CD14-positive monocyte (primary cell): ENCODE measurements around the gene LCE2A. TPM values are rescaled to one million over a fixed set of nuclear protein-coding genes. Genes with fewer than 3 reads are reported as not detected.
A peak's percentile ranks its signal among the peaks of the same experiment; 100 is the strongest.
"Not testable (repeated sequence)": the region's sequence is repeated elsewhere in the genome, so short reads cannot be mapped to it uniquely, and the experiment has no call there.

Source experiments
- DNase-seq, 3 donors: peaks; one replicate each; pipeline ENCODE4 v3.0.0-alpha.2; 2011 to 2022
- H2AFZ ChIP-seq: 2 replicates; pipeline ENCODE4 v1.6.0; 2012; ENCODE audit warnings: mild to moderate bottlenecking, low read depth, low read length, inconsistent platforms; ENCODE audit not compliant: insufficient read depth, poor library complexity, severe bottlenecking
- H3K27ac ChIP-seq, 2 donors: 1 replicate in 1 of 2; 2 replicates in 1 of 2; pipeline ENCODE4 v1.5.1; 2012 to 2013; ENCODE audit warnings: low read length in 2 of 2, control low read depth in 1 of 2, inconsistent platforms in 1 of 2, low read depth in 1 of 2, mild to moderate bottlenecking in 1 of 2
- H3K27me3 ChIP-seq, 2 donors: one replicate each; pipeline versions ENCODE4 v1.6.0 to v1.6.1; 2011 to 2013; ENCODE audit warnings: low read length in 2 of 2; ENCODE audit not compliant: control insufficient read depth in 2 of 2, insufficient read depth in 2 of 2
- H3K36me3 ChIP-seq, 2 donors: replicated peaks in 1 of 2; 1 replicate in 1 of 2; 2 replicates in 1 of 2; pipeline versions ENCODE4 v1.5.1 to v1.6.1; 2012 to 2013; ENCODE audit warnings: low read length in 2 of 2, control low read depth in 1 of 2, inconsistent platforms in 1 of 2, mild to moderate bottlenecking in 1 of 2; ENCODE audit not compliant: insufficient read depth in 2 of 2, control insufficient read depth in 1 of 2
- H3K4me1 ChIP-seq, 2 donors: 1 replicate in 1 of 2; 2 replicates in 1 of 2; pipeline versions ENCODE4 v1.5.1 to v1.6.1; 2012 to 2013; ENCODE audit warnings: low read length in 2 of 2, control low read depth in 1 of 2, inconsistent platforms in 1 of 2, mild to moderate bottlenecking in 1 of 2, moderate library complexity in 1 of 2; ENCODE audit not compliant: insufficient read depth in 2 of 2, control insufficient read depth in 1 of 2
- H3K4me2 ChIP-seq: replicated peaks from 2 replicates; pipeline ENCODE3; 2012; ENCODE audit warnings: low read length, moderate library complexity, mild to moderate bottlenecking; ENCODE audit not compliant: poor library complexity, severe bottlenecking; ENCODE audit errors: extremely low read depth
- H3K4me3 ChIP-seq, 3 experiments: fragments of 200-600 bp in 1 of 3; sonication (generic) in 1 of 3; replicated peaks in 1 of 3; 1 replicate in 2 of 3; 2 replicates in 1 of 3; pipeline ENCODE4 v1.5.1; 2011 to 2013; ENCODE audit warnings: low read length in 3 of 3, mild to moderate bottlenecking in 3 of 3, control low read depth in 2 of 3, low read depth in 2 of 3, inconsistent platforms in 1 of 3, moderate library complexity in 1 of 3
- H3K79me2 ChIP-seq: 2 replicates; pipeline ENCODE4 v1.6.0; 2012; ENCODE audit warnings: mild to moderate bottlenecking, control low read depth, inconsistent platforms, low read length, moderate library complexity; ENCODE audit not compliant: insufficient read depth
- H3K9ac ChIP-seq: 2 replicates; pipeline ENCODE4 v1.6.0; 2017; ENCODE audit warnings: low read length, mild to moderate bottlenecking; ENCODE audit not compliant: insufficient read depth, poor library complexity, severe bottlenecking
- H3K9me3 ChIP-seq, 2 donors: replicated peaks in 1 of 2; 1 replicate in 1 of 2; 2 replicates in 1 of 2; pipeline versions ENCODE4 v1.5.1 to v1.6.1; 2012 to 2013; ENCODE audit warnings: low read length in 2 of 2, control low read depth in 1 of 2; ENCODE audit not compliant: control insufficient read depth in 1 of 2, insufficient read depth in 1 of 2
- H4K20me1 ChIP-seq: 2 replicates; pipeline ENCODE4 v1.6.0; 2012; ENCODE audit warnings: mild to moderate bottlenecking, low read length, control low read depth, moderate library complexity; ENCODE audit not compliant: insufficient read depth
- H3K27ac Mint-ChIP-seq, 7 donors: one replicate each; pipeline ENCODE4 v1.8.0; 2020; ENCODE audit warnings: mild to moderate bottlenecking in 7 of 7, mixed read lengths in 7 of 7, moderate library complexity in 6 of 7, inconsistent platforms in 2 of 7
- H3K27me3 Mint-ChIP-seq, 3 donors: one replicate each; pipeline ENCODE4 v1.8.0; 2021 to 2022; ENCODE audit warnings: low read depth in 3 of 3, mild to moderate bottlenecking in 3 of 3, mixed read lengths in 3 of 3, moderate library complexity in 3 of 3, inconsistent platforms in 1 of 3
- H3K36me3 Mint-ChIP-seq, 2 donors: one replicate each; pipeline ENCODE4 v1.8.0; 2020; ENCODE audit warnings: mixed read lengths in 2 of 2, inconsistent platforms in 1 of 2, mild to moderate bottlenecking in 1 of 2
- H3K4me1 Mint-ChIP-seq: one replicate; pipeline ENCODE4 v1.8.0; 2020; ENCODE audit warnings: mild to moderate bottlenecking, mixed read lengths
- H3K4me3 Mint-ChIP-seq, 2 donors: one replicate each; pipeline ENCODE4 v1.8.0; 2020; ENCODE audit warnings: mild to moderate bottlenecking in 2 of 2, mixed read lengths in 2 of 2, moderate library complexity in 1 of 2
- H3K9me3 Mint-ChIP-seq, 7 donors: one replicate each; pipeline ENCODE4 v1.8.0; 2020 to 2022; ENCODE audit warnings: mixed read lengths in 7 of 7, mild to moderate bottlenecking in 6 of 7, moderate library complexity in 6 of 7, inconsistent platforms in 2 of 7
- WGBS: methylation state at CpG from one replicate; pipeline ENCODE4 v1.1.5; 2013; ENCODE audit warnings: missing lambda C conversion rate; ENCODE audit not compliant: insufficient coverage; 5-methylcytosine and 5-hydroxymethylcytosine counted together
- intact Hi-C, 2 donors: fragments of 100-400 bp; cut with micrococcal nuclease; formaldehyde crosslinking; loops; one replicate each; pipeline versions ENCODE4 v1.15.0 to v1.15.1; 2023
- polyA plus RNA-seq, 3 donors: library from polyadenylated mRNA; depleted of rRNA in 1 of 3; unstranded in 2 of 3; stranded (reverse) in 1 of 3; fragments of 300-500 nt in 2 of 3; fragments of >200 nt in 1 of 3; fragmentation: Illumina TruSeq in 2 of 3; gene quantifications; 1 replicate in 2 of 3; 2 replicates in 1 of 3; pipeline ENCODE4 v1.2.3, GENCODE V29; 2012 to 2021
- TF ChIP-seq, protein P1 (sequence below): fragments of 200-600 bp; IDR thresholded peaks from one replicate; pipeline ENCODE4 v1.8.0; 2022; ENCODE audit warnings: antibody characterized with exemption, mild to moderate bottlenecking

The LCE2A gene
- polyA plus RNA-seq, 3 donors = not detected

DNA sequence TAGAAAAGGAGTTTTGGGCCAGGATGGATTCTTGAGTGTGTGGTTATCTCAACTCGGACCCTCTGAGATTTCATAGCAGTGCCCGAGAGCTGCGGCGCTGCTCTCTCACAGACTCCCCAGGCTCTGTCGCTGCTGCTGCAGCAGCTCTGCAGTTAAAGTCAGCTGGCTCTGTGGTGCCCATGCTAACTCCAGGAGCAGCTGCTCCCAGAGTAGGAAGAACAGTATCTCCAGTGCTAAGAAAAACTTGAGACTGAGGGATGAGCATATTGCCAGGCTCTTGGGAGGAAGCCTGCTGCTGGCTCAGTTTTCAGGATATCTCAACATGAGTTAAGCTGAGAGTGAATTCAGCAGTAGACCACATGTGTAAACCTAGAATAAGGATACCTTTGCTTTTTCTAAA, 30.5 kb upstream of the LCE2A start:
- Histone ChIP-seq H3K9me3 (no peaks in the 10 kb centered on the region), H3K4me3 (no peak overlapping the region), H3K27ac (no peak overlapping the region), H3K9ac (no peak overlapping the region), H3K36me3 (no peaks in the 10 kb centered on the region), H3K4me1 (no peaks in the 10 kb centered on the region), H4K20me1 (no peaks in the 10 kb centered on the region), H3K79me2 (no peaks in the 10 kb centered on the region), H2AFZ (no peak overlapping the region), H3K27me3 (no peaks in the 10 kb centered on the region), H3K4me2 (no peak overlapping the region)
- Mint-ChIP-seq H3K27me3 (peaks cover 3 to 8% (median 6%) of the 10 kb centered on the region in 3 donors), H3K4me1 (no peaks in the 10 kb centered on the region), H3K4me3 (no peak overlapping the region), H3K36me3 (no peaks in the 10 kb centered on the region), H3K9me3 (peaks cover 0 to 3% (median 0%) of the 10 kb centered on the region in 7 donors), H3K27ac (no peak overlapping the region)
- intact Hi-C loops = no loop called here
- DNase-seq = no peak
- TF ChIP-seq, protein P1, sequence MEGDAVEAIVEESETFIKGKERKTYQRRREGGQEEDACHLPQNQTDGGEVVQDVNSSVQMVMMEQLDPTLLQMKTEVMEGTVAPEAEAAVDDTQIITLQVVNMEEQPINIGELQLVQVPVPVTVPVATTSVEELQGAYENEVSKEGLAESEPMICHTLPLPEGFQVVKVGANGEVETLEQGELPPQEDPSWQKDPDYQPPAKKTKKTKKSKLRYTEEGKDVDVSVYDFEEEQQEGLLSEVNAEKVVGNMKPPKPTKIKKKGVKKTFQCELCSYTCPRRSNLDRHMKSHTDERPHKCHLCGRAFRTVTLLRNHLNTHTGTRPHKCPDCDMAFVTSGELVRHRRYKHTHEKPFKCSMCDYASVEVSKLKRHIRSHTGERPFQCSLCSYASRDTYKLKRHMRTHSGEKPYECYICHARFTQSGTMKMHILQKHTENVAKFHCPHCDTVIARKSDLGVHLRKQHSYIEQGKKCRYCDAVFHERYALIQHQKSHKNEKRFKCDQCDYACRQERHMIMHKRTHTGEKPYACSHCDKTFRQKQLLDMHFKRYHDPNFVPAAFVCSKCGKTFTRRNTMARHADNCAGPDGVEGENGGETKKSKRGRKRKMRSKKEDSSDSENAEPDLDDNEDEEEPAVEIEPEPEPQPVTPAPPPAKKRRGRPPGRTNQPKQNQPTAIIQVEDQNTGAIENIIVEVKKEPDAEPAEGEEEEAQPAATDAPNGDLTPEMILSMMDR = no peak
- WGBS = 83% methylated on average over 5 of the region's 5 CpGs

DNA sequence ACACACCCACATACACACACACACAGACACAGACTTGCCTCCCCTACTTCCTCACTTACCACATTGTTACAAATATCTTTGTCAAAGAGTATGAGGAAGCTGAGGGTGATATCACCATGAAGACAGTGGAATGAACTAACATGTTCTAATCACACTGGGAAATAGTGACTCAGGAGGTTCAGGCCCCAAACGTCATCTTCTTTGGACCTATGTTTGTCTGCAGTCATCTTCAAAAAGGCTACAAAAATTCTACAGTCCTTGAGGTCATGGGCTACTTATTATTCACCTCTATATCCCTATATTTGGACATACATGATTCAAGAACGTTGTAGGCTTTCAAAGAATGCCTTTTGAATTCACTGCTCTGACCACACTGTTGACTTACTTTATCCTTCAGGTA, 25.1 kb upstream of the LCE2A start:
- no peaks in the 10 kb centered on the region for H3K4me1 Mint-ChIP-seq
- H3K9me3 Mint-ChIP-seq = peaks cover 0 to 3% (median 0%) of the 10 kb centered on the region in 7 donors
- no peaks in the 10 kb centered on the region for H3K4me1 ChIP-seq
- no peak overlapping the region for H3K4me3 Mint-ChIP-seq
- no peaks in the 10 kb centered on the region for H3K79me2 ChIP-seq
- WGBS = no CpG with 5 or more reads among the region's 2 CpGs
- no peak overlapping the region for H3K27ac Mint-ChIP-seq
- no peaks in the 10 kb centered on the region for H4K20me1 ChIP-seq
- H3K9ac ChIP-seq = no peak overlapping the region
- H3K4me2 ChIP-seq = no peak overlapping the region
- no peak overlapping the region for H3K4me3 ChIP-seq
- TF ChIP-seq, protein P1 = no peak
- peaks cover 2 to 7% (median 6%) of the 10 kb centered on the region in 3 donors for H3K27me3 Mint-ChIP-seq
- no peaks in the 10 kb centered on the region for H3K36me3 Mint-ChIP-seq
- intact Hi-C loops = no loop called here
- H3K27me3 ChIP-seq = no peaks in the 10 kb centered on the region
- no peaks in the 10 kb centered on the region for H3K36me3 ChIP-seq
- no peak overlapping the region for H2AFZ ChIP-seq
- no peak for DNase-seq
- no peak overlapping the region for H3K27ac ChIP-seq
- no peaks in the 10 kb centered on the region for H3K9me3 ChIP-seq

DNA sequence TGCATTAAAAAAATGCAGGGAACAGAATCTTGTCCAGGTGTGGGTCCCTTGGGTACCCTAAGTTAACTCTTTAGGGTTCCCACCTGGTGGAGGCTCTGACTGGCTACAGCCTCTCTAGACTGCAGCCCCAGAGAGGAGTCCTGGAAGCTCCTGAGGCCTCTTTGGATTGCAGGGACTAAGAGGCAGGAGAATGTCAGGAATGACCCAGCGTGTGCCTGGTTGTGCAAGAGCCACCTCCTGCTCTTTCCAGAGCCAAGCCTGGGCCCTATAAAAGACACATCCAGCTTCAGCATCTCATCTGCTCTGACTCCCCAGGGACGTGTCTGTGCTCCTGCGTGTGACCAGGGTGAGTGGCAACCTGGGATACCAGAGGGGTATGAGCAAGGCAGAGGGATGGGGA, 23.2 kb upstream of the LCE2A start, which contains the start of gene LCE2C:
LCE2C (plus strand) TSS at position 297 of the 400 bp plus-strand sequence. CDS start 737 bp downstream, outside the sequence.
- H3K4me3 ChIP-seq, DNase-seq, H3K4me1 Mint-ChIP-seq, H3K4me2 ChIP-seq, H3K4me3 Mint-ChIP-seq, H3K9ac ChIP-seq, intact Hi-C loops, H4K20me1 ChIP-seq, H3K36me3 Mint-ChIP-seq, H2AFZ ChIP-seq, H3K9me3 Mint-ChIP-seq, H3K4me1 ChIP-seq, H3K27me3 ChIP-seq, H3K9me3 ChIP-seq, H3K36me3 ChIP-seq, H3K27ac ChIP-seq, H3K79me2 ChIP-seq: not testable (repeated sequence)
- Mint-ChIP-seq H3K27ac (peak within 1 kb of the TSS in 1 of 7 donors; percentile 58), H3K27me3 (peaks cover 2 to 16% (median 6%) of the 10 kb centered on the region in 3 donors)
- whole genome bisulfite sequencing = 89% methylated on average over 1 of the region's 3 CpGs
